Anterior cingulate cortex (tissue), 58 donors: ENCODE measurements around the gene UNC80.

Experiments used
- DNase-seq, 58 donors: peaks; one replicate each; lab custom pipeline; 2025; lab: John Stamatoyannopoulos, UW

UNC80 gene, protein sequence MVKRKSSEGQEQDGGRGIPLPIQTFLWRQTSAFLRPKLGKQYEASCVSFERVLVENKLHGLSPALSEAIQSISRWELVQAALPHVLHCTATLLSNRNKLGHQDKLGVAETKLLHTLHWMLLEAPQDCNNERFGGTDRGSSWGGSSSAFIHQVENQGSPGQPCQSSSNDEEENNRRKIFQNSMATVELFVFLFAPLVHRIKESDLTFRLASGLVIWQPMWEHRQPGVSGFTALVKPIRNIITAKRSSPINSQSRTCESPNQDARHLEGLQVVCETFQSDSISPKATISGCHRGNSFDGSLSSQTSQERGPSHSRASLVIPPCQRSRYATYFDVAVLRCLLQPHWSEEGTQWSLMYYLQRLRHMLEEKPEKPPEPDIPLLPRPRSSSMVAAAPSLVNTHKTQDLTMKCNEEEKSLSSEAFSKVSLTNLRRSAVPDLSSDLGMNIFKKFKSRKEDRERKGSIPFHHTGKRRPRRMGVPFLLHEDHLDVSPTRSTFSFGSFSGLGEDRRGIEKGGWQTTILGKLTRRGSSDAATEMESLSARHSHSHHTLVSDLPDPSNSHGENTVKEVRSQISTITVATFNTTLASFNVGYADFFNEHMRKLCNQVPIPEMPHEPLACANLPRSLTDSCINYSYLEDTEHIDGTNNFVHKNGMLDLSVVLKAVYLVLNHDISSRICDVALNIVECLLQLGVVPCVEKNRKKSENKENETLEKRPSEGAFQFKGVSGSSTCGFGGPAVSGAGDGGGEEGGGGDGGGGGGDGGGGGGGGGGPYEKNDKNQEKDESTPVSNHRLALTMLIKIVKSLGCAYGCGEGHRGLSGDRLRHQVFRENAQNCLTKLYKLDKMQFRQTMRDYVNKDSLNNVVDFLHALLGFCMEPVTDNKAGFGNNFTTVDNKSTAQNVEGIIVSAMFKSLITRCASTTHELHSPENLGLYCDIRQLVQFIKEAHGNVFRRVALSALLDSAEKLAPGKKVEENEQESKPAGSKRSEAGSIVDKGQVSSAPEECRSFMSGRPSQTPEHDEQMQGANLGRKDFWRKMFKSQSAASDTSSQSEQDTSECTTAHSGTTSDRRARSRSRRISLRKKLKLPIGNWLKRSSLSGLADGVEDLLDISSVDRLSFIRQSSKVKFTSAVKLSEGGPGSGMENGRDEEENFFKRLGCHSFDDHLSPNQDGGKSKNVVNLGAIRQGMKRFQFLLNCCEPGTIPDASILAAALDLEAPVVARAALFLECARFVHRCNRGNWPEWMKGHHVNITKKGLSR (N-terminal part only)

DNA sequence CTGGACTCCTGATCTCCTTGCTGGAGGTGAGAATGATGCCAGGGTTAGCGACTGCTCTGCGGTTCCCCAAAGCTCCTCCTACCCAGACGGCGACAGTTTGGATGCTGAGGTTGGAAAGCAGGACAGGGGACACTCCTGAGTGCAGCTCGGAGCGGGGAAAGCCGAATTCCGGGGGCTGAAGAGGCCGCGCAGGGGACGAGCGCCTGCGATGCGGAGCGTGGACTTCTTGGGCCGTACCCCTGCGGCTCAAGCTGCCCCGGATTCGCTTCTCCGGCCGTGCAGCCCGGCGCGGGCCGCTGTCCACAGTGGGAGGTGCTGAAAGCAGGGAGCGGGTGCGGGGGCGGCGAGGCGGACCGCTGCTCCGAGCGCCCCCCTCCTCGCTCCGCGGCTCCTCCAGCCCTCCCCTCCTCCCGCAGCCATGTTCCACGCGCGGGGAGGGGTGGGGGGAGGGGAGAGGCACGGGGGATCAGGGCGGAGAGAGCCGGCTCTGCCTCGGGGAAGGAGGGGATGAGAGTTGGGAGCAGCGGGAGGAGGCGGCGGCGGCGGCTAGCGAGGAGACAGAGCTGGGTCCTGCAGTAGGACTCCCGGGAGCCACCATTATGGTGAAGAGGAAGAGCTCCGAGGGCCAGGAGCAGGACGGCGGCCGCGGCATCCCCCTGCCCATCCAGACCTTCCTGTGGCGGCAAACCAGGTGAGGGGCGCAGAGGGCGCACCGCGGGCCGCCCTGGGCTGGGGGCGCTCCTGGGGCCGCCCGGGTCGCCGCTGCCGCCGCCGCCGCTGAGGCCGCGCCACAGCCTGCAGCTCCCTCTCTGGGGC is at the start of gene UNC80:
Gene UNC80, plus strand, starts transcription at position 359 of the 816 bp plus-strand sequence. Its CDS starts 241 bp downstream, at position 600.
- DNase-seq, result peak in 56 of 58 donors; percentile 9 to 84 (median 57)

DNA sequence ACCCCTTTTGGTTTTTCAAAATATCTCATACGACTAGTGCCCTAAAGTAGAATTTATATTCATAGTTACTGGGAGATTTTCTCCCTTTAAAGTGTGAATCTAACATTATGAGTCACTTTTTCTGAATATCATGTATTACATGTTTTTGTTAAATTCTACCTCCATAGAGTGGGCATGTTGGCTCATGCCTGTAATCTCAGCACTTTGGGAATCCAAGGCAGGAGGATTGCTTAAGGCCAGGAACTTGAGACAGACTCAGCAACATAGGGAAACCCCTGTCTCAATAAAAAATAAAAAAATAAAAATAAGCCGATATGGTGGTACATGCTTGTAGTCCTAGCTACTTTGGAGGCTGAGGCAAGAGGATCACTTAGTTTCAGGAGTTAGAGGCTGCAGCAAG is 45.3 kb upstream of the UNC80 start:
- DNase-seq, result no peak

GRCh38 chr2:209727077-209727476 is 44.6 kb upstream of the UNC80 start:
- DNase-seq, result no peak

DNA sequence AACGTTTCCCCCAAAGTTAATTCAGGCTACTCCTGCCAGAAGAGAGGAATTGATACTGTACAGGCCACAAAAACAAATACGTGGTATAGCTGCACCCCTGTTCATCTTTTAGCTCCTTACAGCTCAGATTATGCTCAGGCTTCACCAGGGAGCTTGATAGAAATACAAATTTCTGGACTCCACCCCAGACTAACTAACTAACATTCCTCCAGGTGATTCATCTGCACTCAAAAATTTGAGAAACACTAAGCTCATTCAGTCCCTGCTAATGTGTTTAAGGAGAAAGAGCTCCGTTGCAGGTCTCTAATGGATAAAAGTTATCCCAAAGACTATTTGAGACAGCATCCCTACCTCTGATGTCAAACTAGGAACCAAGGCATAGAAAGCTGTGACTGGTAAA is 36.8 kb upstream of the UNC80 start:
- no peak for DNase-seq

DNA sequence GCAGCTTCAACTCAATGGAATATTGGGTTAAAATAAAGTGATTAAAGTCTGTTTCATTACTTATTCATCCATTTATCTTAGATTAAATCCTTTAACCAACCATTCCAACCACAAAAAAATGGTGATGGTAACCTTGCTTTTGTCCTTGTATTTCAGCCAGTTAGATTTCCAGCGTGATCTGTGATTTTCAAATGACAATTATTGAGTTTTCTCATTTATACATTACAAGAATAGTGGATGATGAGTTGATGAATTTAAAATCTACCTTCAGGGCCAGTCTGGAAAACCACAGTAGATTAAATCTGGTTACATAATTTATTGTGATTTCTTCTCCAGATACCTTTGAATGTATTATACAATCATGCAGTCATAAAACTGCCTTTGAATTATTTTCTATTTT is 29.7 kb upstream of the UNC80 start:
- no peak for DNase-seq

GRCh38 chr2:209753020-209753419 is 18.6 kb upstream of the UNC80 start:
- DNase-seq, result no peak

DNA sequence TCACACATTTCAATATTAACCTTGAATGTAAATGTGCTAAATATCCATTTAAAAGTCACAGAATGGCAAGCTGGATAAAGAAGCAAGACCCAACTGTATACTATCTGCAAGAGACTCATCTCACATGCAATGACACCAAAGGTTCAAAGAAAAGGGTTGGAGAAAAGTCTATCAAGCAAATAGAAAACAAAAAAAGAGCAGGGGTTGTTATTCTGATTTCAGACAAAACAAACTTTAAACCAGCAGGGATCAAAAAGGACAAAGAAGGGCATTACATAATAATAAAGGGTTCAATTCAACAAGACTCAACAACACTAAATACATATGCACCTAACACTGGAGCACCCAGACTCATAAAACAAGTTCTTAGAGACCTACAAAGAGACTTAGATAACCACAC is 14.5 kb upstream of the UNC80 start:
- no peak for DNase-seq

- no peak for DNase-seq
Measured at GRCh38 chr2:209761566-209761965, 10.1 kb upstream of the UNC80 start.

- no peak for DNase-seq
Measured at GRCh38 chr2:209762563-209762962, 9.1 kb upstream of the UNC80 start.

DNA sequence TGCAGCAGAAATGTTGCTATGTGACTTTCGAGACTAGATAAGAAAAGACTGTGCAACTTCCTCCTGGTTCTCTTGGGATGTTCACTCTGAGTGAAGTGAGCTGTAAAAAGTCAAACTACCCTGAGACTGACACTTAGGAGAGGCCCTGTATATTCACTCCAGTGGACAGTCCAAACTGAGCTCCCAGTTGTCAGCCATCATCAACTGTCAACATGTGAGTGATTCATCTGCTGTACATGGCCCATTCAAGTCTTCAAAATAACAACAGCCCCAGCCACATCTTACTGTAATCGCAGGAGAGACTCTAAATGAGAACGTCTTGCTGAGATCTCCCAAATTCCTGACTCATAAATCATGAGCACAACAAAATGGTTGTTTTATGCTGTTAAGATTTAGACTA is 8.5 kb upstream of the UNC80 start:
- no peak for DNase-seq

GRCh38 chr2:209766613-209767012 is 5.0 kb upstream of the UNC80 start:
- DNase-seq, result no peak

DNA sequence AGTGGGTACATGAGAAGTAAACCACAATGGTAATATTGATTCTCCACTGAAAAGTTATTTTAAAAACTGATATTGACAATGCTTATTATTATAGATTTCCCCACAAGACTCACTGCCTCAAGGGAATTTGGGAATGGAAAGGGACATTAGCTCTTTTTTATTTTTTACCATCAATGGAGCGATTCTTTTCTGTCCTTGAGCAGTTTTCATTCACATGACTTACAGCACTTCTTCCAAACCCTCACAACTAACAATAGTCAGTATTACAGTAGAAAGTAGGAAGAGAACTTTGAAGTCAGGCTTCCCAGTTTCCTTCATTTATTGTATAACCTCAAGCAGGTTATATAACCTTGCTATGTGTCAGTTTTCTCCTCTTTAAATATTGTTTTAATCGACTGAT is 4.3 kb upstream of the UNC80 start:
- no peak for DNase-seq

DNA sequence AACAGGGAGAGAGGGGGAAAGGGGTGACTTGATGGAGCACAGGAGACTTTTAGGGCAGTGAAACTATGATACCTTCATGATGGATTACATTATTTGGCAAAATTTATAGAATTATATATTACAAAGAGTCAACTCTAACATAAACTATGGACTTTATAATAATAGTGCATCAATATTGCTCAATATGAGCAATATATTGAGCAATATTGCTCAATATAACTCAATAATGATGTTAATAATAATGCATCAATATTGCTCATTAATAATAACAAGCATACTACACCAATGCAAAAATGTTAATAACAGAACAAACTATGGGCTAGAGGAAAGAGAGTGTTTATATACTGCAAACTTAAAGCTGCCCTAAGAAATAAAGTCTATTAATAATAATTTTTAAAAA is 3.1 kb upstream of the UNC80 start:
- DNase-seq, result no peak

DNA sequence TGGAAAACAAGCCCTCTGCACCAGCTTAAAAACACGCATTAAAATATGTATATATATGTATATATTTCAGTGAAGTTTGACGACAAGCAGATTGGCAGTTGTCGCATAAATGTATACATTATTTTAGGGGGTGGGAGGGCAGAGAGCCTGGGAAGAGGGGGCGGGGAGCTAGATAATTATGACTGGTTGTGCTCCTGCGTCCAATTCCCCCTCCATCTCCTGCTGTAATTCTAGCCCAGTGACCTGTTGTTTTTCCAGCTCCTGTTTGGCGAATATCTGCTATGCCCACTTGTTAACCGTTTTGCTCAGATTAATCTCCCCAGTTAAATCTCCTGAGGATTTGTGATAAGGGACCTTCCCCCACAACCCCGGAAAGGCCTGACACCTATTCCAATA is 656 bp downstream of the UNC80 start:
- DNase-seq, result peak in 8 of 58 donors; percentile 3 to 30 (median 17)

- DNase-seq, result no peak
Measured at GRCh38 chr2:209773377-209773776, 1.7 kb downstream of the UNC80 start.

DNA sequence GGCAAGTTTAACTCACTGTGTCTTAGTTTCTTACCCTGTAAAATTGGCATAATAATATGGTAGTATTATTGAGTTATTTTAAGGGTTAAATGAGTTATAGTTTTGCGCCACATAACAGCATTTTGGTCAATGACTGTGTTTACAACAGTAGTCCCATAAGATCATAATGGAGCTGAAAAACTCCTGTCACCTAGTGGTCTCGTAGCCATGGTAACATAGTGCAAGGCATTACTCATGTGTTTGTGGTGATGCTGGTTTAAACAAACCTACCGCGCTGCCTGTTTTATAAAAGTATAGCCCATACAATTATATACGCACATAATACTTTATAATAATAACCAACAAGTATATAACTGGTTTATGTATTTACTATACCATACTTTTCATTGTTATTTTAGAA is 15.8 kb downstream of the UNC80 start:
- DNase-seq, result no peak

- no peak for DNase-seq
Measured at GRCh38 chr2:209788925-209789324, 17.3 kb downstream of the UNC80 start.

- no peak for DNase-seq
Measured at GRCh38 chr2:209790066-209790728, 18.6 kb downstream of the UNC80 start.

GRCh38 chr2:209791151-209791550 is 19.5 kb downstream of the UNC80 start:
- DNase-seq, result no peak
